ENCODE measurements around the gene MFNG. TPM values are rescaled to one million over a fixed set of nuclear protein-coding genes. Genes with fewer than 3 reads are reported as not detected.

MFNG gene
- total RNA-seq, 4 donors from 2014 or later: 12.4 to 47.0 (median 26.5) TPM

DNA sequence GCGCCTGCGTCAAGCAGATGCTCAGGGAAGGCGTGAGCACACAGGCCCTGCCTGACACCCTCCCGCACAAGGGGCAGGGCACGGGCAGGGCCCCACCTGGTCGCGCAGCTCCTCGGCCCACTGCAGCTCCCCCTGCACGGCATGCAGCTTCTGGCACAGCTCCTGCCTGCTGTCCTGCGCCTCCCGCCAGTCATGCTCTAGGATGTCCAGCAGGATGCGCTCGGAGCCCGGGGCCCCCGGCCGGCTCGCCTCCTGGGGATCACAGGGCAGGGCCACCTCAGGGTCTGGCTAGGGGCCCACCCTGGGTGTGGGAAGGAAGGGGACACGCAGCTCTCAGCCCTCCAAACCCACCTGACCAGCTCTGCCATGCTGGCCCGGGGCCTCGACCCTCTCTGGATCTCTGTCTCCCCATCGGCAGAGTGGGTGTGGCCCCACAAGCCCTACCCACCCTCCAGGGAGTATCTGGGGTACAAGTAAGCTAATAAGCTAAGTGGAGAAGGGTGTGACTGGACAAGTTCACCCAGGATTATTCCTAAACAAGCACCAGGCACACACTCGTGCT lies 22.3 kb upstream of the MFNG start:
- H3K4me1 ChIP-seq: peaks cover 0 to 65% (median 0%) of the 10 kb centered on the region in 4 donors
- TF ChIP-seq, protein P1, sequence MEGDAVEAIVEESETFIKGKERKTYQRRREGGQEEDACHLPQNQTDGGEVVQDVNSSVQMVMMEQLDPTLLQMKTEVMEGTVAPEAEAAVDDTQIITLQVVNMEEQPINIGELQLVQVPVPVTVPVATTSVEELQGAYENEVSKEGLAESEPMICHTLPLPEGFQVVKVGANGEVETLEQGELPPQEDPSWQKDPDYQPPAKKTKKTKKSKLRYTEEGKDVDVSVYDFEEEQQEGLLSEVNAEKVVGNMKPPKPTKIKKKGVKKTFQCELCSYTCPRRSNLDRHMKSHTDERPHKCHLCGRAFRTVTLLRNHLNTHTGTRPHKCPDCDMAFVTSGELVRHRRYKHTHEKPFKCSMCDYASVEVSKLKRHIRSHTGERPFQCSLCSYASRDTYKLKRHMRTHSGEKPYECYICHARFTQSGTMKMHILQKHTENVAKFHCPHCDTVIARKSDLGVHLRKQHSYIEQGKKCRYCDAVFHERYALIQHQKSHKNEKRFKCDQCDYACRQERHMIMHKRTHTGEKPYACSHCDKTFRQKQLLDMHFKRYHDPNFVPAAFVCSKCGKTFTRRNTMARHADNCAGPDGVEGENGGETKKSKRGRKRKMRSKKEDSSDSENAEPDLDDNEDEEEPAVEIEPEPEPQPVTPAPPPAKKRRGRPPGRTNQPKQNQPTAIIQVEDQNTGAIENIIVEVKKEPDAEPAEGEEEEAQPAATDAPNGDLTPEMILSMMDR (IDR thresholded peaks at IDR 0.05): peak in 3 of 6 experiments; percentile 3 to 29 (median 10)
- no peak for TF ChIP-seq POLR2A (IDR thresholded peaks at IDR 0.05)
- H3K36me3 ChIP-seq: peaks cover 0 to 40% (median 0%) of the 10 kb centered on the region in 3 donors
- no peak for DNase-seq
- H3K27ac ChIP-seq: peak overlapping the region; percentile 13 to 56 (median 42)
- H3K4me3 ChIP-seq: no peak overlapping the region
- no peaks in the 10 kb centered on the region for H3K9me3 ChIP-seq
- H3K27me3 ChIP-seq: no peaks in the 10 kb centered on the region

DNA sequence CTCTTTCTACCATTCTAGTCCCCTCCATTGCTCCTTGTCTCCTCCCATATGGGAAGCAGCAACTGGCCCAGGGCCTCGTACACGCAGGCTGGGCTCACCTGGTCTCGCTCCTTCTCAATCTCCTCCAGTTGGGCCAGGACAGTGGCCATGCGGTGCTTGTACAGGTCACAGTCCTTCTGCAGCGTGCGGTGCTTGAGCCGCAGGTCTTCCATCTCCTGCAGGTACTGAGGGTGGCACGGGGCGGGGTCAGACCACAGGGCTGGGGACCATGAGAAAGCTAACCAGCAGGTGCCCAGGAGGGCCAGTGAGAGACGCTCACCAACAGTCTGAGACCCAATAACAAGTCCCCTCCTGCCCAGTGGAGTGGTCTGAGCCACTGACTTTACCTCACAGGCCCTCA lies 21.5 kb upstream of the MFNG start:
- Histone ChIP-seq H3K27me3 (no peaks in the 10 kb centered on the region), H3K27ac (no peak overlapping the region), H3K4me3 (no peak overlapping the region), H3K4me1 (peaks cover 0 to 65% (median 3%) of the 10 kb centered on the region in 4 donors), H3K9me3 (no peaks in the 10 kb centered on the region), H3K36me3 (peaks cover 0 to 40% (median 0%) of the 10 kb centered on the region in 3 donors)
- DNase-seq: no peak
- TF ChIP-seq, protein P1 (IDR thresholded peaks at IDR 0.05): no peak

DNA sequence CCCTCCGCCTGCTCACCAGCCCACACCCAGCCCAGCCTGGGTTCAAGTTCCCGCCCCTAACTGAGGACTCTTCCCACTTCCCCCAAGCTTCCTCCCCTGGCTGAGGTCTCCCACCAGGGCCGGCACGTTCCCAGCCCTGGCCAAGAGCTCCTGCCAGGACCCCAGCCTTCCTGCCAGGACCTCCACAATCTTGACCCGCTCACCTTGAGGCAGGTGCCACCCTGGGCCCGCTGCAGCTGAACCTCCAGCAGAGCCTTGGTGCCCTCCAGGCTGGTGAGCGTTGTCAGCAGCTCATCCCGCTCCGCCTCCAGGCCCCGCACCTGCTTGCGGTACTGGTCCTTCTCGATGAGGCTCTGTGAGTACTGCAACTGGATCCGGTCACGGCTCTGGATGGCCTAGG lies 19.8 kb upstream of the MFNG start:
- H3K27me3 ChIP-seq: no peaks in the 10 kb centered on the region
- DNase-seq: no peak
- H3K4me1 ChIP-seq: peaks cover 0 to 67% (median 7%) of the 10 kb centered on the region in 4 donors
- H3K36me3 ChIP-seq: peaks cover 0 to 40% (median 0%) of the 10 kb centered on the region in 3 donors
- no peaks in the 10 kb centered on the region for H3K9me3 ChIP-seq
- no peak overlapping the region for H3K4me3 ChIP-seq
- peak overlapping the region in 1 of 4 donors; percentile 16 for H3K27ac ChIP-seq
- TF ChIP-seq POLR2A (IDR thresholded peaks at IDR 0.05): no peak
- TF ChIP-seq, protein P1 (IDR thresholded peaks at IDR 0.05): no peak

DNA sequence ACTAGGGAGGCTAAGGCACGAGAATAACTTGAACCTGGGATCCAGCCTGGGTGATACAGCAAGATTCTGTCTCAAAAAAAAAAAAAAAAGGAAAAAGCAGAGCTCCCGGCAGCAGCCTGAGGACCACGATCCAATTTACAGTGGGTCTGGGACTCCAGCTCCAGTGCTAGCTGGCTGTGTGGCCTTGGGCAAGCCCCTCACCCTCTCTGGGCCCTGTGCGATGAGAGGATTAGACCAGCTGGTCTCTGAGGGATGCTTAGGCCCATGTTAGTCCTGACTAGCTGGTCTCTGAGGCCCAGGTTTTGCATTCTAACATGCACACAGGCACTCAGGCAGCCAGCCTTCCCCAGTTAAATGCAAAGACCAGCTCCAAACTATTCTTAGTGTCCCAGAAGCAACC lies 19.4 kb upstream of the MFNG start:
- Histone ChIP-seq H3K36me3 (peaks cover 0 to 40% (median 0%) of the 10 kb centered on the region in 3 donors), H3K4me1 (peaks cover 0 to 68% (median 7%) of the 10 kb centered on the region in 4 donors), H3K27me3 (no peaks in the 10 kb centered on the region), H3K27ac (no peak overlapping the region), H3K4me3 (no peak overlapping the region), H3K9me3 (no peaks in the 10 kb centered on the region)
- TF ChIP-seq, protein P1 (IDR thresholded peaks at IDR 0.05): no peak
- TF ChIP-seq POLR2A (IDR thresholded peaks at IDR 0.05): no peak
- no peak for DNase-seq

DNA sequence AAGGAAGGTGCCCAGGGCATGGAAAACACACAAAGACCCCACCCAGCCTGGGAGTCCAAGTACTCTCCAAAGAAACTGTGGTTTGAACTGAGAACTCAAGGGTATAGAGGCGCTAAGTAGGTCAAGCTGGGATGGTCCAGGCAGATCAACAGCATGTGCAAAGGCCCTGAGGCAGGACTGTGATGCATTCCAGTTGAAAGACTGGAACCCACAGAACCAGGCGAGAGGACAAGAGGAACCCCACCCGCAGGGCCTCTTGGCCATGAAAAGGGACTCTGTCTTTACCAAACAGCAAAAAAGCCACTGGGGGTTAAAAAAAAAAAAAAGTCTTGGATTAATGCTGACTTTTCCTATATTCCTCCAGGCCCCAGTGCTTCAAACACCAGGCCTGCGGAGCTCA lies 18.8 kb upstream of the MFNG start:
- peak overlapping the region in 3 of 4 donors; percentile 85 to 97 (median 96) for H3K27ac ChIP-seq
- TF ChIP-seq, protein P1 (IDR thresholded peaks at IDR 0.05): no peak
- TF ChIP-seq POLR2A (IDR thresholded peaks at IDR 0.05): no peak
- no peaks in the 10 kb centered on the region for H3K27me3 ChIP-seq
- H3K9me3 ChIP-seq: no peaks in the 10 kb centered on the region
- H3K4me1 ChIP-seq: peaks cover 0 to 68% (median 7%) of the 10 kb centered on the region in 4 donors
- peaks cover 0 to 40% (median 0%) of the 10 kb centered on the region in 3 donors for H3K36me3 ChIP-seq
- DNase-seq: no peak
- H3K4me3 ChIP-seq: no peak overlapping the region
